ENCODE results near the gene TMOD2. TPM values are rescaled to one million over a fixed set of nuclear protein-coding genes. Genes with fewer than 3 reads are reported as not detected.

Gene TMOD2
- total RNA-seq, 1 experiment from 2014 or later: 3.0 TPM

- no peak overlapping the region for H3K27ac Mint-ChIP-seq
- Histone ChIP-seq H3K4ac (ENCODE audit: low read depth, low read length) (no peak overlapping the region), H3K9ac (ENCODE audit: extremely low read depth, insufficient read length, low read length) (no peak overlapping the region), H3K27ac (ENCODE audit: insufficient read length, low read depth, low read length) (no peak overlapping the region), H2BK120ac (ENCODE audit: low read depth, low read length, poor library complexity, severe bottlenecking) (no peak overlapping the region), H3K14ac (ENCODE audit: insufficient read depth, low read length) (no peak overlapping the region), H4K5ac (ENCODE audit: insufficient read length, low read depth, low read length) (no peak overlapping the region), H4K8ac (replicated peaks; ENCODE audit: insufficient read length, low read depth, low read length) (no peak overlapping the region), H3K79me1 (ENCODE audit: insufficient read depth, low read depth, low read length, poor library complexity, severe bottlenecking) (no peaks in the 10 kb centered on the region), H3K23me2 (ENCODE audit: insufficient read length, low read depth, low read length, poor library complexity, severe bottlenecking) (peaks cover 7% of the 10 kb centered on the region), H2AFZ (ENCODE audit: low read length) (no peak overlapping the region), H2BK15ac (ENCODE audit: low read depth, low read length) (no peak overlapping the region), H3K18ac (ENCODE audit: insufficient read length, low read depth, low read length) (no peak overlapping the region), H4K20me1 (ENCODE audit: control insufficient read depth, insufficient read depth, insufficient read length) (no peaks in the 10 kb centered on the region), H3K9me3 (ENCODE audit: control insufficient read depth, low read depth, low read length) (no peaks in the 10 kb centered on the region), H3K27me3 (ENCODE audit: insufficient read depth, low read length) (peaks cover 7% of the 10 kb centered on the region; the same call in 1 of the 2 replicates), H3K56ac (ENCODE audit: insufficient read length, low read depth, low read length) (no peak overlapping the region), H2BK12ac (ENCODE audit: insufficient read length, low read depth, low read length) (no peak overlapping the region), H3K4me2 (ENCODE audit: insufficient read depth, insufficient read length, low read length) (no peak overlapping the region), H2BK20ac (ENCODE audit: low read depth, low read length, poor library complexity, severe bottlenecking) (no peak overlapping the region), H2AK5ac (ENCODE audit: insufficient read length, low read length) (no peak overlapping the region), H2BK5ac (ENCODE audit: insufficient read length, low read length) (no peak overlapping the region), H3K23ac (ENCODE audit: insufficient read length, low read depth, low read length) (no peak overlapping the region), H3K79me2 (ENCODE audit: insufficient read depth, low read length) (no peaks in the 10 kb centered on the region), H3K4me1 (ENCODE audit: insufficient read depth, low read length) (no peaks in the 10 kb centered on the region), H4K91ac (ENCODE audit: insufficient read length, low read depth, low read length) (no peak overlapping the region), H3T11ph (ENCODE audit: low read length) (no peak overlapping the region)
- DNase-seq: no peak
- no peaks in the 10 kb centered on the region; a peak in 1 of 7 replicates for H3K36me3 Mint-ChIP-seq (ENCODE audit: insufficient read depth in 1 of 3, low read depth in 3 of 3)
- peaks cover 9 to 15% of the 10 kb centered on the region in 2 experiments for H3K4me1 Mint-ChIP-seq
- peaks cover 46% of the 10 kb centered on the region for H3K27me3 Mint-ChIP-seq (ENCODE audit: low read depth)
- no CpG with 5 or more reads among the region's 2 CpGs for WGBS (ENCODE audit: extremely low coverage, insufficient read length, low lambda C conversion rate)
- no peak for TF ChIP-seq CTCF (conservative IDR thresholded peaks at IDR 0.05)
- H3K9me3 Mint-ChIP-seq: no peaks in the 10 kb centered on the region; a peak in 1 of 5 replicates
- H3K4me3 Mint-ChIP-seq: peak overlapping the region; percentile 58 to 85; a peak in 4 of 5 replicates
Measured at GRCh38 chr15:51738553-51738952, 12.8 kb upstream of the TMOD2 start.
